Measurements from ENCODE around the gene CST9. TPM values are rescaled to one million over a fixed set of nuclear protein-coding genes. Genes with fewer than 3 reads are reported as not detected.

CST9 gene
- total RNA-seq, 1 experiment from 2014 or later = not detected

GRCh38 chr20:23565503-23566045 lies 40.1 kb downstream of the CST9 start:
- ChIA-PET POLR2A (ENCODE audit: unreplicated experiment) (no interaction called here), CTCF (no interaction called here)
- no peaks in the 10 kb centered on the region for H4K20me1 ChIP-seq (ENCODE audit: low read length)
- H3K27ac ChIP-seq (ENCODE audit: low read length) = no peak overlapping the region
- peaks cover 18% of the 10 kb centered on the region for H3K9me3 ChIP-seq (ENCODE audit: low read length)
- no peak overlapping the region for H3K4me2 ChIP-seq (ENCODE audit: low read length)
- H3K4me1 ChIP-seq (ENCODE audit: insufficient read depth, low read length) = no peaks in the 10 kb centered on the region
- H3K9me2 ChIP-seq (replicated peaks; ENCODE audit: low read length) = no peaks in the 10 kb centered on the region
- H3K36me3 ChIP-seq (ENCODE audit: low read depth, low read length) = no peaks in the 10 kb centered on the region
- intact Hi-C loops (cut with micrococcal nuclease) = no loop called here
- ATAC-seq (no peak), DNase-seq (no peak)
- TF ChIP-seq EZH2phosphoT487 (IDR thresholded peaks at IDR 0.05; ENCODE audit: borderline replicate concordance, low read length) = no peak
- TF ChIP-seq, protein P1, sequence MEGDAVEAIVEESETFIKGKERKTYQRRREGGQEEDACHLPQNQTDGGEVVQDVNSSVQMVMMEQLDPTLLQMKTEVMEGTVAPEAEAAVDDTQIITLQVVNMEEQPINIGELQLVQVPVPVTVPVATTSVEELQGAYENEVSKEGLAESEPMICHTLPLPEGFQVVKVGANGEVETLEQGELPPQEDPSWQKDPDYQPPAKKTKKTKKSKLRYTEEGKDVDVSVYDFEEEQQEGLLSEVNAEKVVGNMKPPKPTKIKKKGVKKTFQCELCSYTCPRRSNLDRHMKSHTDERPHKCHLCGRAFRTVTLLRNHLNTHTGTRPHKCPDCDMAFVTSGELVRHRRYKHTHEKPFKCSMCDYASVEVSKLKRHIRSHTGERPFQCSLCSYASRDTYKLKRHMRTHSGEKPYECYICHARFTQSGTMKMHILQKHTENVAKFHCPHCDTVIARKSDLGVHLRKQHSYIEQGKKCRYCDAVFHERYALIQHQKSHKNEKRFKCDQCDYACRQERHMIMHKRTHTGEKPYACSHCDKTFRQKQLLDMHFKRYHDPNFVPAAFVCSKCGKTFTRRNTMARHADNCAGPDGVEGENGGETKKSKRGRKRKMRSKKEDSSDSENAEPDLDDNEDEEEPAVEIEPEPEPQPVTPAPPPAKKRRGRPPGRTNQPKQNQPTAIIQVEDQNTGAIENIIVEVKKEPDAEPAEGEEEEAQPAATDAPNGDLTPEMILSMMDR (conservative IDR thresholded peaks at IDR 0.05; ENCODE audit: low read depth, low read length) = no peak
- no peak for TF ChIP-seq EZH2 (IDR thresholded peaks at IDR 0.05; ENCODE audit: low read length, unreplicated experiment)
- H2AFZ ChIP-seq (ENCODE audit: low read length) = no peak overlapping the region
- no peaks in the 10 kb centered on the region for H3K79me2 ChIP-seq (ENCODE audit: low read length)
- H3K27me3 ChIP-seq (ENCODE audit: low read length) = peaks cover 33% of the 10 kb centered on the region
- H3K9ac ChIP-seq (ENCODE audit: low read length) = no peak overlapping the region
- H3F3A ChIP-seq (ENCODE audit: low read length, unreplicated experiment) = no peaks in the 10 kb centered on the region
- no TSS peak for BruUV-seq (replicated peaks)
- no peak overlapping the region for H3K4me3 ChIP-seq (ENCODE audit: low read length)

- ATAC-seq (no peak), DNase-seq (no peak)
- no peaks in the 10 kb centered on the region for H4K20me1 ChIP-seq (ENCODE audit: low read length)
- no peak for TF ChIP-seq EZH2phosphoT487 (IDR thresholded peaks at IDR 0.05; ENCODE audit: borderline replicate concordance, low read length)
- TF ChIP-seq, protein P1 (conservative IDR thresholded peaks at IDR 0.05; ENCODE audit: low read depth, low read length) = no peak
- no peak for TF ChIP-seq EZH2 (IDR thresholded peaks at IDR 0.05; ENCODE audit: low read length, unreplicated experiment)
- no peaks in the 10 kb centered on the region for H3K79me2 ChIP-seq (ENCODE audit: low read length)
- H3K27me3 ChIP-seq (ENCODE audit: low read length) = peaks cover 33% of the 10 kb centered on the region
- H3F3A ChIP-seq (ENCODE audit: low read length, unreplicated experiment) = no peaks in the 10 kb centered on the region
- CTCF ChIA-PET = no interaction called here
- H3K27ac ChIP-seq (ENCODE audit: low read length) = no peak overlapping the region
- intact Hi-C loops (cut with micrococcal nuclease) = no loop called here
- H3K9me2 ChIP-seq (replicated peaks; ENCODE audit: low read length) = no peaks in the 10 kb centered on the region
- POLR2A ChIA-PET (ENCODE audit: unreplicated experiment) = no interaction called here
- peaks cover 22% of the 10 kb centered on the region for H3K9me3 ChIP-seq (ENCODE audit: low read length)
- no TSS peak for BruUV-seq (replicated peaks)
- H3K4me2 ChIP-seq (ENCODE audit: low read length) = no peak overlapping the region
- H3K36me3 ChIP-seq (ENCODE audit: low read depth, low read length) = no peaks in the 10 kb centered on the region
- H3K9ac ChIP-seq (ENCODE audit: low read length) = no peak overlapping the region
- no peaks in the 10 kb centered on the region for H3K4me1 ChIP-seq (ENCODE audit: insufficient read depth, low read length)
- no peak overlapping the region for H3K4me3 ChIP-seq (ENCODE audit: low read length)
- no peak overlapping the region for H2AFZ ChIP-seq (ENCODE audit: low read length)
These were observed 40.8 kb downstream of the CST9 start for GRCh38 chr20:23564927-23565326.

DNA sequence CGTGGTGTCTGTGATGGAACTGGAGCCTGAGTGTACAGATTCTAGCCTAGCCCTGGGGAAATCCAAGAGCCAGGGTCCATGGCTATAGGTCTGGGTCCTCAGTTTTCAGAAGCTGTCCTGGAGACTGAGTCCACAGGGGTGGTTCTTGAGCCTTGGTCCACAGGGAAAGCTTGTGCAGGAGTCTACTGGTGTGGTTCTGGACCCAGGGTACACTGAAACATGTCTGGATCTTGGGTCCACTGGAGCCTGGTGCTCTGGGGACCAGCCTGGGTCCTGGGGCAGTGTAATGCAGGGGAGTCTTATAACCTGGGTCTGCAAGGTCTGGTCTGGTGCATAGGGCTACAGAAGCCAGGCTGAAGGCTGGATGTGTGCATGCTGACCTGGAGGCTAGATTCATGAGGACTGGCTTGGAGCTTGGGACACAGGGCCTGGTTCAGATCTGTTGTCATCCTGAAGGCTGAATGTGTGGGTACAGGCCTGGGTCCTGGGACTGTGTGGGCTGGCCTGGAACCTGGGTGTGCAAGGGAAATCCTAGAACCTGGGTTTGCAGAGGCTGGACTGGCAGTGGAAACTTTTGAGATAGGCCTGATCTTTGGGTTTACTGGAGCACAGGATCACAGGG lies 42.9 kb downstream of the CST9 start:
- no TSS peak for BruUV-seq (replicated peaks)
- no peak overlapping the region for H3K27ac ChIP-seq (ENCODE audit: low read length)
- POLR2A ChIA-PET (ENCODE audit: unreplicated experiment) = no interaction called here
- peaks cover 22% of the 10 kb centered on the region for H3K9me3 ChIP-seq (ENCODE audit: low read length)
- no peak overlapping the region for H3K4me2 ChIP-seq (ENCODE audit: low read length)
- no peaks in the 10 kb centered on the region for H3K79me2 ChIP-seq (ENCODE audit: low read length)
- no peaks in the 10 kb centered on the region for H3F3A ChIP-seq (ENCODE audit: low read length, unreplicated experiment)
- no peak overlapping the region for H3K4me3 ChIP-seq (ENCODE audit: low read length)
- H3K4me1 ChIP-seq (ENCODE audit: insufficient read depth, low read length) = no peaks in the 10 kb centered on the region
- H3K27me3 ChIP-seq (ENCODE audit: low read length) = peaks cover 14% of the 10 kb centered on the region
- ATAC-seq (no peak), DNase-seq (no peak)
- no peaks in the 10 kb centered on the region for H4K20me1 ChIP-seq (ENCODE audit: low read length)
- TF ChIP-seq EZH2 (IDR thresholded peaks at IDR 0.05; ENCODE audit: low read length, unreplicated experiment) (no peak), EZH2phosphoT487 (IDR thresholded peaks at IDR 0.05; ENCODE audit: borderline replicate concordance, low read length) (no peak)
- TF ChIP-seq, protein P1 (conservative IDR thresholded peaks at IDR 0.05; ENCODE audit: low read depth, low read length) = no peak
- no peak overlapping the region for H3K9ac ChIP-seq (ENCODE audit: low read length)
- no peak overlapping the region for H2AFZ ChIP-seq (ENCODE audit: low read length)
- intact Hi-C loops (cut with micrococcal nuclease) = no loop called here
- CTCF ChIA-PET = no interaction called here
- H3K36me3 ChIP-seq (ENCODE audit: low read depth, low read length) = no peaks in the 10 kb centered on the region
- no peaks in the 10 kb centered on the region for H3K9me2 ChIP-seq (replicated peaks; ENCODE audit: low read length)

Measured in PC-3 (cell line).